GM19351 (cell line): ENCODE measurements around the gene KRI1.
"Not testable (repeated sequence)": the region's sequence is repeated elsewhere in the genome, so short reads cannot be mapped to it uniquely, and the experiment has no call there.

Experiments
- ATAC-seq: cut with Tn5 transposase; IDR thresholded peaks from one replicate; pipeline ENCODE4 v1.9.1; 2021; ENCODE audit warnings: mild to moderate bottlenecking, moderate library complexity; ENCODE audit not compliant: unreplicated experiment

Gene KRI1

GRCh38 chr19:10551006-10551405, 14.8 kb downstream of the KRI1 start:
- ATAC-seq, result not testable (repeated sequence)

- no peak for ATAC-seq
Measured at GRCh38 chr19:10550336-10550735, 15.5 kb downstream of the KRI1 start.

DNA sequence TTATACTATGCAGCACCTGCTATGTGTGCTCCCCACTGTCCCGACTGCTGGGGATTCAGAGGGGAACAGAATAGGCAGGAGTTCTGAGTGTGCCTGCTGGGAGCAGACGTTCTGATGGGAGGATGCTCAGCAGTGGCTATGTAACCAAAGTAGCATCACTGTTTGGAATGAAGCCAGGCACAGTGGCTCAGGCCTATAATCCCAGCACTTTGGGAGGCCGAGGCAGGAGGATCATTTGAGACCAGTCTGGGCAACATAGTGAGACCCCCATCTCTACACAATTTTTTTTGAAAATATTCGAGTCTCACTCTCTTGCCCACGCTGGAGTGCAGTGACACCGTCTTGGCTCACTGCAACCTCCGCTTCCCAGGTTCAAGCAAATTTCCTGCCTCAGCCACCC, 16.1 kb downstream of the KRI1 start:
- ATAC-seq, result no peak

- no peak for ATAC-seq
Measured at GRCh38 chr19:10548746-10549276, 17.0 kb downstream of the KRI1 start.

- no peak for ATAC-seq
Measured at GRCh38 chr19:10546817-10547216, 19.0 kb downstream of the KRI1 start.

GRCh38 chr19:10544753-10545251, 21.0 kb downstream of the KRI1 start:
- no peak for ATAC-seq

- no peak for ATAC-seq
Measured at GRCh38 chr19:10544242-10544752, 21.5 kb downstream of the KRI1 start.

- ATAC-seq, result peak; percentile 63
Measured at GRCh38 chr19:10543420-10544241, 22.2 kb downstream of the KRI1 start, which contains the start of gene ATG4D. Gene ATG4D, plus strand, starts transcription at chr19:10543904. Its CDS starts 187 bp downstream, at chr19:10544091.

DNA sequence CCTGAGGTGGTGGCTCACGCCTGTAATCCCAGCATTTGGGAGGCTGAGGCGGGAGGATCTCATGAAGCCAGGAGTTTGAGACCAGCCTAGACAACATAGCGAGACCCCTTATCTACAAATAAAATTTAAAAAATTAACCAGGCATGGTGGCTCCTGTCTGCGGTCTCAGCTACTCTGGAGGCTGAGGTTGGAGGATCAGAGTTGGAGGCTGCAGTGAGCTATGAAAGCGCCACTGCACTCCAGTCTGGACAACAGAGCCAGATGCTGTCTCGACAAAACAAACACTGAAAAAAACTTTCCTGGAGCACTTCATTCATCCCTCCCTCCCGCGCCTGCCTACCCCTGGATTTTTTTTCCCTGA, 22.8 kb downstream of the KRI1 start:
- ATAC-seq, result no peak

- ATAC-seq, result not testable (repeated sequence)
Measured at GRCh38 chr19:10539016-10539415, 26.8 kb downstream of the KRI1 start.

DNA sequence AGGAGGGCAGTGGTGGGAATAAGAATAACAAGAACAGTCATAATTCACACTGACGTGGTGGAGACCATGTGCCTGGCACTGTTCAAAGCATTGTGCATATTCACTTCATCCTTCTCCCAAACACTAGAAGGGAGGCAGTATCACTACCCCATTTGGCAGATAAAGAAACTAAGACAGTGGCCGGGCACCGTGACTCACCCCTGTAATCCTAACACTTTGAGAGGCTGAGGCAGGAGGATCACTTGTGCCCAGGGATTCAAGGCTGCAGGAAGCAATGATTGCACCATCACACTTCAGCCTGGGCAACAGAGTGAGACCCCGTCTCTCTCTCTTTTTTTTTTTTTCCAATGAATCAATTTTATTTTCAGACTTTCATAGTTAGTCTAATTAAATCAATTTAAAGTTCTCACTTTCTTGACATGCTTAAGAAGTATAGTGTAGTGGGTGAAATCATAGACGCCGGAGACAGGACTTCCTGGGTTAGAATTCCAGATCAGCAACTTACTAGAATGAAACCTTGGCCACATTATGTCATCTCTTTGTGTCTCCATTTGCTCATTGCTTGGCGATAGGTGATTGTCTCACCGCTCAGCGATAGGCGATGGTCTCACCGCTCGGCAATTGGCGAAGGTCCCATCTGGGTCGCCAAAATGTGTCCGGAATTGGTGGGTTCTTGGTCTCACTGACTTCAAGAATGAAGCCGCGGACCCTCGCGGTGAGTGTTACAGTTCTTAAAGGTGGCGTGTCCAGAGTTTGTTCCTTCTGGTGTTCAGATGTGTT, 27.4 kb downstream of the KRI1 start:
- ATAC-seq, result no peak

GRCh38 chr19:10537668-10538067, 28.1 kb downstream of the KRI1 start:
- ATAC-seq, result no peak

GRCh38 chr19:10535613-10536012, 30.2 kb downstream of the KRI1 start:
- no peak for ATAC-seq

GRCh38 chr19:10533646-10534386, 32.0 kb downstream of the KRI1 start:
- ATAC-seq, result no peak

DNA sequence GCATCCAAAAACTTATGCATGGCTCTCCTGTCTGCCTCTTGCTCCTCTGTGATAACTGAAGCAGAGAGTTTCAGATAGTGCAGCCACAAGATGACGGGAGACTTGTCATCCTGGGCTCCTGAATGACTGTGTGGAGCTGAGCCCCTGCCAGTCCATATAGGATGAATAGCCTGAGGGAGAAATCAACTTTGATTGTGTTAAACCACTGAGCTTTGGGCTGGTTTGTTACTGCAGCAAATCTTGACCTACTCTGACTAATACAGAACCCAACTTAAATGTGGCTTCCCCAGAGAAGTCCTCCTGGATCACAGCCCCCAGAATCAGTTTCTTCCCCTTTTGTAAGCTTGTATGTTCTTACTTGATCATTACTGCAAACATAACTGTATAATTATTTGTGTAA, 33.4 kb downstream of the KRI1 start:
- no peak for ATAC-seq

- ATAC-seq, result not testable (repeated sequence)
Measured at GRCh38 chr19:10526887-10527286, 38.9 kb downstream of the KRI1 start.

DNA sequence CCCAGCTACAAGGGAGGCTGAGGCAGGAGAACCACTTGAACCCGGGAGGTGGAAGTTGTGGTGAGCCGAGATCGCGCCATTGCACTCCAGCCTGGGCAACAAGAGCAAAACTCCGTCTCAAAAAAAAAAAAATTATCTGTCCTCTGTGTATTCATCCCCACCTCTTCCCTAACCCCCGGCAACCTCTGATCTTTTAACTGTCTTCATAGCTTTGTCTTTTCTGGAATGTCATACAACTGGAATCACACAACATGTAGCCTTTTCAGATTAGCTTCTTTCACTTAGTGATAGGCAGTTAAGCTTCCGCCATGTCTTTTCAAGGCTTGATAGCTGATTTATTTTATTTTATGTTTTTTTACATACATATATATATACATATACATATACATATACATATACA, 40.2 kb downstream of the KRI1 start:
- no peak for ATAC-seq

DNA sequence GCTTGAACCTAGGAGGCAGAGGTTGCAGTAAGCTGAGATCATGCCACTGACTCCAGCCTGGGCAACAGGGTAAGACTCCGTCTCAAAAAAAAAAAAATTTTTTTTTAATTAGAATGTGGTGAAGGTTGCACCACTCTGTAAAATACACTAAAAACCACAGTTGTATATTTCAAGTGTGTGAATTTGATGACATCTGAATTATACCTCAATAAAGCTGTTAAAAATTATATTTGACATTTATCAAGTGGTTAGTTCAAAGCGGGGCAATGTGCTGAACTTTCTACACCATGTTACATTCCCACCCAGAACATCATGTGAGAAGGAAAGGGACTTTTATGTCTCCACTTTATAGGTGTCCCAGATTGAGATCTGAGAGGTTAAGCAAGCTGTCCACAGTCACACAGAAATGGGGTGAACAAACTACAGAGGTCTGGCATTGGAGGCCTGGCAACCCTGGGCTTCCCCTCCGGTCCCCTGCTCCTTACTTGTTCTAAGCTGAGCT, 42.6 kb downstream of the KRI1 start:
- ATAC-seq, result no peak

- no peak for ATAC-seq
Measured at GRCh38 chr19:10521461-10522171, 44.2 kb downstream of the KRI1 start.
